Breast epithelium (tissue), 4 donors: ENCODE results near the gene HOXD1. TPM values are rescaled to one million over a fixed set of nuclear protein-coding genes. Genes with fewer than 3 reads are reported as not detected.

Experiments used
- DNase-seq, 2 donors: peaks; one replicate each; pipeline ENCODE4 v3.0.0-alpha.2; 2019; ENCODE audit warnings: low spot score in 2 of 2
- H3K27ac ChIP-seq, 2 donors: fragments of 200-600 bp; sonication (generic) in 1 of 2; one replicate each; pipeline ENCODE4 v1.5.1; 2016 to 2019; ENCODE audit warnings: mild to moderate bottlenecking in 1 of 2
- H3K27me3 ChIP-seq, 2 donors: fragments of 200-600 bp; sonication (generic) in 1 of 2; one replicate each; pipeline versions ENCODE4 v1.5.1 to v1.6.0; 2017 to 2019; ENCODE audit warnings: control low read depth in 1 of 2, mild to moderate bottlenecking in 1 of 2
- H3K36me3 ChIP-seq: fragments of 200-600 bp; one replicate; pipeline ENCODE4 v1.5.1; 2019
- H3K4me1 ChIP-seq, 2 donors: fragments of 200-600 bp; sonication (generic); one replicate each; pipeline ENCODE4 v1.5.1; 2016 to 2019; ENCODE audit warnings: control low read depth in 1 of 2
- H3K4me3 ChIP-seq, 3 donors: fragments of 200-600 bp; sonication (generic); 1 replicate in 2 of 3; 2 replicates in 1 of 3; pipeline ENCODE4 v1.5.1; 2016 to 2019; ENCODE audit warnings: mild to moderate bottlenecking in 3 of 3, moderate library complexity in 2 of 3
- H3K9me3 ChIP-seq, 2 donors: fragments of 200-600 bp; sonication (generic) in 1 of 2; one replicate each; pipeline ENCODE4 v1.5.1; 2016 to 2019; ENCODE audit warnings: control low read depth in 1 of 2
- POLR2A ChIP-seq: fragments of 450-650 bp; IDR thresholded peaks from one replicate; pipeline ENCODE4 v1.6.1; 2016; ENCODE audit warnings: antibody characterized with exemption, mild to moderate bottlenecking, moderate library complexity
- POLR2AphosphoS5 ChIP-seq, 3 donors: sonication (generic); formaldehyde crosslinking; IDR thresholded peaks; one replicate each; pipeline ENCODE4 v1.6.1; 2017; ENCODE audit warnings: antibody characterized with exemption in 3 of 3
- intact Hi-C: fragments of 100-400 bp; cut with DNase I; formaldehyde crosslinking; loops from one replicate; pipeline ENCODE4 v1.15.1; 2023; ENCODE audit warnings: low total_unique reads
- total RNA-seq, 3 donors: library from RNA; depleted of rRNA; stranded (reverse); fragments of >200 nt; gene quantifications; one replicate each; pipeline ENCODE4 v1.1.0, GENCODE V29; 2016
- TF ChIP-seq, protein P1 (sequence below), 3 donors: fragments of 450-650 bp; IDR thresholded peaks; one replicate each; pipeline ENCODE4 v1.5.1; 2016 to 2017; ENCODE audit warnings: antibody characterized with exemption in 3 of 3, mild to moderate bottlenecking in 3 of 3, moderate library complexity in 3 of 3

Gene HOXD1
- total RNA-seq, 3 donors from 2014 or later: 0.15 to 1.3 (median 0.64) TPM

DNA sequence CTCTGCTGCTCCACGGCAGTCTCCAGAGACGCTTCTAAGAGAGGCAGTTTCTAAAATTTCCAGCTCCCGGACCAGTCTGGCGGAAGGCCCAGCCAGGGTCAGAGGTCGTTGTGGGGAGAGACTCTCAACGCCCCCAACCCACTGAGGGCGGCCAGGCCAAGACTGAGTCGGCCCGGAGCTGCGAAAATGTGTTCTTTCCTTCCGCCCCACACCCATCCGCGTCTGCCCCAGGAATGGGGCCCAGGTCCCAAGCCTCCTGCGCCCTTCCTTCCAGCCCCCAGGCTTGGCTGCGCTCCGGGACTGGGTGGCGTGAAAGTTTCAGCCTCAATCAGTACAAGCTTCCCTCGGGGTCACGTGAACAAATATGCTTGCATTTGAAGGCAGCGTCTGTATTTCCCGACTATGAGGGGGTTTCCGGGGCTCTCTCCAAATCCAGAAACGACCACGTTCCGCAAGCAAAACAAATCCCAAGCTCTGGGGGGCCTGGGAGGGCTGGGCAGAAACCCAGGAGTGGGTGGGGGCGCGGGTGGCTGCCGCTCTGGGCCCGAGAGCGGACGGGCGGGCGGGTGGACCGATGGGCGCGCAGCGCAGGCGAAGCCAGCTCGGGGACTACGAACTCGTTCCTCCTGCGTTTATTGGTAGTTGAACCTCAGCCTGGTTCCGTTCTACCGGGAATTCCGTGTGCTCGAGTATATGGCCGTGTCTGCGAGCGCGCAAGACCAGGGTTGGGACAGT is 28.1 kb upstream of the HOXD1 start:
- intact Hi-C loops: loop anchor here (10.0 kb wide), 1 partner anchor 294 kb away; no protein-coding TSS in a partner anchor
- no peak overlapping the region for H3K27ac ChIP-seq
- H3K4me3 ChIP-seq: peak overlapping the region in 2 of 3 donors; percentile 5 to 44
- peaks cover 0 to 96% of the 10 kb centered on the region in 2 donors for H3K27me3 ChIP-seq
- no peak for TF ChIP-seq POLR2A
- TF ChIP-seq POLR2AphosphoS5 (IDR thresholded peaks at IDR 0.05): no peak
- TF ChIP-seq, protein P1, sequence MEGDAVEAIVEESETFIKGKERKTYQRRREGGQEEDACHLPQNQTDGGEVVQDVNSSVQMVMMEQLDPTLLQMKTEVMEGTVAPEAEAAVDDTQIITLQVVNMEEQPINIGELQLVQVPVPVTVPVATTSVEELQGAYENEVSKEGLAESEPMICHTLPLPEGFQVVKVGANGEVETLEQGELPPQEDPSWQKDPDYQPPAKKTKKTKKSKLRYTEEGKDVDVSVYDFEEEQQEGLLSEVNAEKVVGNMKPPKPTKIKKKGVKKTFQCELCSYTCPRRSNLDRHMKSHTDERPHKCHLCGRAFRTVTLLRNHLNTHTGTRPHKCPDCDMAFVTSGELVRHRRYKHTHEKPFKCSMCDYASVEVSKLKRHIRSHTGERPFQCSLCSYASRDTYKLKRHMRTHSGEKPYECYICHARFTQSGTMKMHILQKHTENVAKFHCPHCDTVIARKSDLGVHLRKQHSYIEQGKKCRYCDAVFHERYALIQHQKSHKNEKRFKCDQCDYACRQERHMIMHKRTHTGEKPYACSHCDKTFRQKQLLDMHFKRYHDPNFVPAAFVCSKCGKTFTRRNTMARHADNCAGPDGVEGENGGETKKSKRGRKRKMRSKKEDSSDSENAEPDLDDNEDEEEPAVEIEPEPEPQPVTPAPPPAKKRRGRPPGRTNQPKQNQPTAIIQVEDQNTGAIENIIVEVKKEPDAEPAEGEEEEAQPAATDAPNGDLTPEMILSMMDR (IDR thresholded peaks at IDR 0.05): no peak
- H3K36me3 ChIP-seq: no peaks in the 10 kb centered on the region
- no peaks in the 10 kb centered on the region for H3K4me1 ChIP-seq
- DNase-seq: no peak
- H3K9me3 ChIP-seq: no peaks in the 10 kb centered on the region

GRCh38 chr2:176160986-176161824 is 27.3 kb upstream of the HOXD1 start:
- Histone ChIP-seq H3K4me1 (no peaks in the 10 kb centered on the region), H3K27me3 (peaks cover 0 to 96% of the 10 kb centered on the region in 2 donors), H3K4me3 (peak overlapping the region in 1 of 3 donors; percentile 44), H3K27ac (no peak overlapping the region), H3K9me3 (no peaks in the 10 kb centered on the region), H3K36me3 (no peaks in the 10 kb centered on the region)
- TF ChIP-seq POLR2A (no peak), POLR2AphosphoS5 (IDR thresholded peaks at IDR 0.05) (no peak)
- TF ChIP-seq, protein P1 (IDR thresholded peaks at IDR 0.05): no peak
- DNase-seq: no peak
- intact Hi-C loops: loop anchor here (10.0 kb wide), 1 partner anchor 294 kb away; no protein-coding TSS in a partner anchor

- TF ChIP-seq, protein P1 (IDR thresholded peaks at IDR 0.05): no peak
- intact Hi-C loops: loop anchor here (10.0 kb wide), 1 partner anchor 293 kb away; no protein-coding TSS in a partner anchor
- no peaks in the 10 kb centered on the region for H3K36me3 ChIP-seq
- H3K9me3 ChIP-seq: no peaks in the 10 kb centered on the region
- peak overlapping the region in 1 of 2 donors; percentile 1 for H3K27ac ChIP-seq
- no peak for DNase-seq
- H3K4me3 ChIP-seq: peak overlapping the region in 2 of 3 donors; percentile 18 to 40
- H3K27me3 ChIP-seq: peaks cover 0 to 90% of the 10 kb centered on the region in 2 donors
- H3K4me1 ChIP-seq: no peaks in the 10 kb centered on the region
These were observed 26.4 kb upstream of the HOXD1 start for GRCh38 chr2:176161825-176162626.

DNA sequence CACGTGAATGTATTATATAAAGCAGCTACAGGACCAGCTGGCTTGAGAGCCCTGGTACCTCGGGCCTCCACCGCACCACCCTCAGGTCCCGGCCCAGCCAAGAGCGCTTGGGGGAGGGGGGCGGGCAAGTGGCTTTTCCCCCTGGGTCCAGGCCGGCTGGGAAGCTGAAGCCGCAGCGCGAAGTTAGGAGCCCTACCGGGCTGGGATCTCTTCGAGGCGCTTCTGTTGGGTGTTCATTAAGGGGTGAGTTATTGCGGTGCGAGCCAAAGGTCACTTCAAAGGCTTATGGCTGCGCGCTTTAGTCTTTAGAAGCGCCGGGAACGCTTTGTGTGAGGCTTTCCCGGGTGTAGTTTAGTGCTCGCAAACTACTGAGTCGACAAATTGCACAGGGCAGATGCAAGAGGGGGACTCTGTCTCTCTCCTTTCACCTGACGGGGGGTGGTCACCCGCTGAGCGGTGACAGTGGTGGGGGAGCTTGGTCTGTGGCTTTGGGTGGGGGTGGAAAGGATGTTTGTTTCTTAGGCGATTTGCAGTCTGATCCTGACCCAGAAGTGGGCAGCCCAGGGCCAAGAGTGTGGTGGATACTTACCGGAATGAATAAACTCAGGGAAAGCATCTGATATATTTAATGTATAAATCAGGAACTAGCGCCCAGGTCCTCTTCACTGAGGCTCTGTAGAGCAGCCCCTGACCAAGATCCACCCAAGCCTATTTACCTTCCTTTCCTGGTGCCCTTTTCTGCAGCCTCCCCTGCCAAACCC is 25.4 kb upstream of the HOXD1 start:
- TF ChIP-seq, protein P1 (IDR thresholded peaks at IDR 0.05): no peak
- TF ChIP-seq POLR2AphosphoS5 (IDR thresholded peaks at IDR 0.05) (no peak), POLR2A (no peak)
- Histone ChIP-seq H3K27ac (no peak overlapping the region), H3K27me3 (peaks cover 0 to 79% of the 10 kb centered on the region in 2 donors), H3K4me1 (no peaks in the 10 kb centered on the region), H3K36me3 (no peaks in the 10 kb centered on the region), H3K9me3 (no peaks in the 10 kb centered on the region), H3K4me3 (peak overlapping the region in 1 of 3 donors; percentile 18)
- no peak for DNase-seq
- intact Hi-C loops: loop anchor here (10.0 kb wide), 1 partner anchor 292 kb away; no protein-coding TSS in a partner anchor
